ENCODE measurements around the gene PCDHGA9. TPM values are rescaled to one million over a fixed set of nuclear protein-coding genes. Genes with fewer than 3 reads are reported as not detected.
"Not testable (repeated sequence)": the region's sequence is repeated elsewhere in the genome, so short reads cannot be mapped to it uniquely, and the experiment has no call there.

Gene PCDHGA9
- total and polyA plus RNA-seq, 4 donors, result 10.9 to 21.4 (median 15.0) TPM

DNA sequence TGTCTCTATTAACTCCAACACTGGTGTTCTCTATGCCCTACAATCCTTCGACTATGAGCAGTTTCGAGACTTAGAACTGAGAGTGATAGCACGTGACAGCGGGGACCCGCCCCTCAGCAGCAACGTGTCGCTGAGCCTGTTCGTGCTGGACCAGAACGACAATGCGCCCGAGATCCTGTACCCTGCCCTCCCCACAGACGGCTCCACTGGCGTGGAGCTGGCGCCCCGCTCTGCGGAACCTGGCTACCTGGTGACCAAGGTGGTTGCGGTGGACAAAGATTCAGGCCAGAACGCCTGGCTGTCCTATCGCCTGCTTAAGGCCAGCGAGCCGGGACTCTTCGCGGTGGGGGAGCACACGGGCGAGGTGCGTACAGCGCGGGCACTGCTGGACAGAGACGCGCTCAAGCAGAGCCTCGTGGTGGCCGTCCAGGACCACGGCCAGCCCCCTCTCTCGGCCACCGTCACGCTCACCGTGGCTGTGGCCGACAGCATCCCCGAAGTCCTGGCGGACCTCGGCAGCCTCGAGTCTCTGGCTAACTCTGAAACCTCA, 20.2 kb downstream of the PCDHGA9 start:
- 21% methylated on average over 42 of the region's 42 CpGs for WGBS (ENCODE audit: insufficient coverage)
- peaks cover 84% of the 10 kb centered on the region for H3K9me3 ChIP-seq (ENCODE audit: control insufficient read depth, insufficient read depth, low read length)
- H3K27ac ChIP-seq (ENCODE audit: low read depth, low read length), result no peak overlapping the region
- peaks cover 26% of the 10 kb centered on the region for H3K36me3 ChIP-seq (ENCODE audit: control insufficient read depth, insufficient read depth, low read length)
- peaks cover 22% of the 10 kb centered on the region for H3K4me1 ChIP-seq (ENCODE audit: control insufficient read depth, insufficient read depth, low read length)
- no peak for DNase-seq (ENCODE audit: low read depth in 4 of 6, low spot score in 6 of 6)
- H3K27me3 ChIP-seq (ENCODE audit: control insufficient read depth, insufficient read depth, low read length), result no peaks in the 10 kb centered on the region
- H3K4me3 ChIP-seq (ENCODE audit: low read depth, low read length), result no peak overlapping the region

DNA sequence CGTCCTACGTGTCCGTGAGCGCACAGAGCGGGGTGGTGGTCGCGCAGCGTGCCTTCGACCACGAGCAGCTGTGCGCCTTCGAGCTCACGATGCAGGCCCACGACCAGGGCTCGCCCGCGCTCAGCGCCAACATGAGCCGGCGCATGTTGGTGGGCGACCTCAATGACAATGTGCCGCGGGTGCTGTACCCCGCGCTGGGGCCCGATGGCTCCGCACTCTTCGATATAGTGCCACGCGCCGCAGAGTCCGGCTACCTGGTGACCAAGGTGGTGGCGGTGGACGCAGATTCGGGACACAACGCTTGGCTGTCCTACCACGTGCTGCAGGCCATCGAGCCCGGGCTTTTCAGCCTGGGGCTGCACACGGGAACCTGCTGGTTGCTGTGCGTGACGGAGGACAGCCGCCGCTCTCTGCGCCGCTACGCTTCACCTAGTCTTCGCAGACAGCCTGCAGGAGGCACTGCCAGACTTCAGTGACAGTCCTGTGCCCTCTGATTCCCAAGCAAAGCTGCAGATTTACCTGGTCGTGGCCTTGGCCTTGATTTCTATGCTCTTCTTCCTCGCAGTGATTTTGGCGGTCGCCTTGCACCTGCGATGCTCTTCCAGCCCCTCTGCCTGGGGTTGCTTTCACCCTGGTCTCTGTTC, 25.3 kb downstream of the PCDHGA9 start:
- no peak overlapping the region for H3K4me3 ChIP-seq (ENCODE audit: low read depth, low read length)
- peaks cover 65% of the 10 kb centered on the region for H3K9me3 ChIP-seq (ENCODE audit: control insufficient read depth, insufficient read depth, low read length)

DNA sequence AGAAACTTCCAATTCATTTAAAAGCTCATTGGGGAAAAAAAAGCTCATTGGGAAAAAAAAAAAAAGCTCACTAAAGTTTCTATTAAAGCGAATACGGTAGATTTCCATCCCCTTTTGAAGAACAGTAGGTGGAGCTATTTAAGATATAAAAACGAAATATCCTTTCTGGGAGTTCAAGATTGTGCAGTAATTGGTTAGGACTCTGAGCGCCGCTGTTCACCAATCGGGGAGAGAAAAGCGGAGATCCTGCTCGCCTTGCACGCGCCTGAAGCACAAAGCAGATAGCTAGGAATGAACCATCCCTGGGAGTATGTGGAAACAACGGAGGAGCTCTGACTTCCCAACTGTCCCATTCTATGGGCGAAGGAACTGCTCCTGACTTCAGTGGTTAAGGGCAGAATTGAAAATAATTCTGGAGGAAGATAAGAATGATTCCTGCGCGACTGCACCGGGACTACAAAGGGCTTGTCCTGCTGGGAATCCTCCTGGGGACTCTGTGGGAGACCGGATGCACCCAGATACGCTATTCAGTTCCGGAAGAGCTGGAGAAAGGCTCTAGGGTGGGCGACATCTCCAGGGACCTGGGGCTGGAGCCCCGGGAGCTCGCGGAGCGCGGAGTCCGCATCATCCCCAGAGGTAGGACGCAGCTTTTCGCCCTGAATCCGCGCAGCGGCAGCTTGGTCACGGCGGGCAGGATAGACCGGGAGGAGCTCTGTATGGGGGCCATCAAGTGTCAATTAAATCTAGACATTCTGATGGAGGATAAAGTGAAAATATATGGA, 27.9 kb downstream of the PCDHGA9 start, which contains the start of gene PCDHGA12:
Gene PCDHGA12 (plus strand): TSS at position 176 of the 782 bp plus-strand sequence. CDS start 253 bp downstream, at position 429.
- Histone ChIP-seq H3K4me1 (ENCODE audit: control insufficient read depth, insufficient read depth, low read length) (peaks cover 17% of the 10 kb centered on the region), H3K27ac (ENCODE audit: low read depth, low read length) (no peak within 1 kb of the TSS)

More for the DNA sequence above, 25.3 kb downstream of the PCDHGA9 start:
- WGBS (ENCODE audit: insufficient coverage), result 34% methylated on average over 53 of the region's 53 CpGs
- no peaks in the 10 kb centered on the region for H3K27me3 ChIP-seq (ENCODE audit: control insufficient read depth, insufficient read depth, low read length)
- no peak overlapping the region for H3K27ac ChIP-seq (ENCODE audit: low read depth, low read length)
- H3K36me3 ChIP-seq (ENCODE audit: control insufficient read depth, insufficient read depth, low read length), result peaks cover 19% of the 10 kb centered on the region
- no peak for DNase-seq (ENCODE audit: low read depth in 4 of 6, low spot score in 6 of 6)
- H3K4me1 ChIP-seq (ENCODE audit: control insufficient read depth, insufficient read depth, low read length), result peaks cover 21% of the 10 kb centered on the region

DNA sequence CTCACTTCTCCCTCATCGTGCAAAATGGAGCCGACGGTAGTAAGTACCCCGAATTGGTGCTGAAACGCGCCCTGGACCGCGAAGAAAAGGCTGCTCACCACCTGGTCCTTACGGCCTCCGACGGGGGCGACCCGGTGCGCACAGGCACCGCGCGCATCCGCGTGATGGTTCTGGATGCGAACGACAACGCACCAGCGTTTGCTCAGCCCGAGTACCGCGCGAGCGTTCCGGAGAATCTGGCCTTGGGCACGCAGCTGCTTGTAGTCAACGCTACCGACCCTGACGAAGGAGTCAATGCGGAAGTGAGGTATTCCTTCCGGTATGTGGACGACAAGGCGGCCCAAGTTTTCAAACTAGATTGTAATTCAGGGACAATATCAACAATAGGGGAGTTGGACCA, 28.7 kb downstream of the PCDHGA9 start:
- peaks cover 49% of the 10 kb centered on the region for H3K9me3 ChIP-seq (ENCODE audit: control insufficient read depth, insufficient read depth, low read length)
- H3K4me1 ChIP-seq (ENCODE audit: control insufficient read depth, insufficient read depth, low read length), result peaks cover 17% of the 10 kb centered on the region
- no peak overlapping the region for H3K27ac ChIP-seq (ENCODE audit: low read depth, low read length)
- DNase-seq (ENCODE audit: low read depth in 4 of 6, low spot score in 6 of 6), result no peak
- 15% methylated on average over 37 of the region's 37 CpGs for WGBS (ENCODE audit: insufficient coverage)
- no peaks in the 10 kb centered on the region for H3K27me3 ChIP-seq (ENCODE audit: control insufficient read depth, insufficient read depth, low read length)
- peak overlapping the region; percentile 5 for H3K4me3 ChIP-seq (ENCODE audit: low read depth, low read length)
- H3K36me3 ChIP-seq (ENCODE audit: control insufficient read depth, insufficient read depth, low read length), result peaks cover 15% of the 10 kb centered on the region

More for the DNA sequence above, 27.9 kb downstream of the PCDHGA9 start, which contains the start of gene PCDHGA12:
- no peaks in the 10 kb centered on the region for H3K27me3 ChIP-seq (ENCODE audit: control insufficient read depth, insufficient read depth, low read length)
- H3K36me3 ChIP-seq (ENCODE audit: control insufficient read depth, insufficient read depth, low read length), result peaks cover 15% of the 10 kb centered on the region
- 14% methylated on average over 31 of the region's 33 CpGs for WGBS (ENCODE audit: insufficient coverage)
- H3K4me3 ChIP-seq (ENCODE audit: low read depth, low read length), result peak within 1 kb of the TSS; percentile 5
- peak in 2 of 6 donors; percentile 39 to 61 for DNase-seq (ENCODE audit: low read depth in 4 of 6, low spot score in 6 of 6)
- peaks cover 56% of the 10 kb centered on the region for H3K9me3 ChIP-seq (ENCODE audit: control insufficient read depth, insufficient read depth, low read length)

DNA sequence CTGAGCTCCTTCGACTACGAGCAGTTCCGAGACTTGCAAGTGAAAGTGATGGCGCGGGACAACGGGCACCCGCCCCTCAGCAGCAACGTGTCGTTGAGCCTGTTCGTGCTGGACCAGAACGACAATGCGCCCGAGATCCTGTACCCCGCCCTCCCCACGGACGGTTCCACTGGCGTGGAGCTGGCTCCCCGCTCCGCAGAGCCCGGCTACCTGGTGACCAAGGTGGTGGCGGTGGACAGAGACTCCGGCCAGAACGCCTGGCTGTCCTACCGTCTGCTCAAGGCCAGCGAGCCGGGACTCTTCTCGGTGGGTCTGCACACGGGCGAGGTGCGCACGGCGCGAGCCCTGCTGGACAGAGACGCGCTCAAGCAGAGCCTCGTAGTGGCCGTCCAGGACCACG, 29.7 kb downstream of the PCDHGA9 start:
- H3K4me3 ChIP-seq (ENCODE audit: low read depth, low read length); H3K27ac ChIP-seq (ENCODE audit: low read depth, low read length); H3K27me3 ChIP-seq (ENCODE audit: control insufficient read depth, insufficient read depth, low read length); DNase-seq (ENCODE audit: low read depth in 4 of 6, low spot score in 6 of 6): not testable (repeated sequence)
- Histone ChIP-seq H3K36me3 (ENCODE audit: control insufficient read depth, insufficient read depth, low read length) (peaks cover 15% of the 10 kb centered on the region), H3K9me3 (ENCODE audit: control insufficient read depth, insufficient read depth, low read length) (peaks cover 43% of the 10 kb centered on the region), H3K4me1 (ENCODE audit: control insufficient read depth, insufficient read depth, low read length) (peaks cover 17% of the 10 kb centered on the region)
- 26% methylated on average over 30 of the region's 38 CpGs for WGBS (ENCODE audit: insufficient coverage)

DNA sequence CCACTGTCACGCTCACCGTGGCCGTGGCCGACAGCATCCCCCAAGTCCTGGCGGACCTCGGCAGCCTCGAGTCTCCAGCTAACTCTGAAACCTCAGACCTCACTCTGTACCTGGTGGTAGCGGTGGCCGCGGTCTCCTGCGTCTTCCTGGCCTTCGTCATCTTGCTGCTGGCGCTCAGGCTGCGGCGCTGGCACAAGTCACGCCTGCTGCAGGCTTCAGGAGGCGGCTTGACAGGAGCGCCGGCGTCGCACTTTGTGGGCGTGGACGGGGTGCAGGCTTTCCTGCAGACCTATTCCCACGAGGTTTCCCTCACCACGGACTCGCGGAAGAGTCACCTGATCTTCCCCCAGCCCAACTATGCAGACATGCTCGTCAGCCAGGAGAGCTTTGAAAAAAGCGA, 30.1 kb downstream of the PCDHGA9 start:
- peaks cover 12% of the 10 kb centered on the region for H3K36me3 ChIP-seq (ENCODE audit: control insufficient read depth, insufficient read depth, low read length)
- 17% methylated on average over 23 of the region's 29 CpGs for WGBS (ENCODE audit: insufficient coverage)
- peaks cover 17% of the 10 kb centered on the region for H3K4me1 ChIP-seq (ENCODE audit: control insufficient read depth, insufficient read depth, low read length)
- not testable (repeated sequence) for H3K4me3 ChIP-seq (ENCODE audit: low read depth, low read length); H3K27ac ChIP-seq (ENCODE audit: low read depth, low read length); DNase-seq (ENCODE audit: low read depth in 4 of 6, low spot score in 6 of 6); H3K27me3 ChIP-seq (ENCODE audit: control insufficient read depth, insufficient read depth, low read length)
- peaks cover 40% of the 10 kb centered on the region for H3K9me3 ChIP-seq (ENCODE audit: control insufficient read depth, insufficient read depth, low read length)

DNA sequence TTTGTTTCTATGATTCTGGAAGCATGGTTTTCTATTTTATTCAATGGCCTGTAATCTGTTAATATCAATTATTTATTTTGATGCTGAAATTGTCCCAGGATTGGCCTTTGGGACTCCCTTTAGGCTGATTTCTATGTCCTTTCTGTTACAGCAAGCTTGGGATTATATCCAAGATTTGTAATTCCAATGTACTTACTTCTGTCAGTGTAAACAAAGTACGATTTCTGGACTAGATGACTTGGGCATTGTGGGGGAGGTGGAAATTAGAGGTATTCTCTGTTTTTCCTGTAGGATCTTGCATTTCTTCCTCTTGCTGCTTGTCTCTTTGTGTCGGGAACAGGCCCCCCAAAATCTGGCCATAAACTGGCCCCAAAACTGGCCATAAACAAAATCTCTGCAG, 31.4 kb downstream of the PCDHGA9 start:
- H3K9me3 ChIP-seq (ENCODE audit: control insufficient read depth, insufficient read depth, low read length), result peaks cover 38% of the 10 kb centered on the region
- H3K27me3 ChIP-seq (ENCODE audit: control insufficient read depth, insufficient read depth, low read length), result no peaks in the 10 kb centered on the region
- peaks cover 7% of the 10 kb centered on the region for H3K36me3 ChIP-seq (ENCODE audit: control insufficient read depth, insufficient read depth, low read length)
- H3K27ac ChIP-seq (ENCODE audit: low read depth, low read length), result no peak overlapping the region
- no peak for DNase-seq (ENCODE audit: low read depth in 4 of 6, low spot score in 6 of 6)
- WGBS (ENCODE audit: insufficient coverage), result 100% methylated on average over 1 of the region's 2 CpGs
- H3K4me3 ChIP-seq (ENCODE audit: low read depth, low read length), result no peak overlapping the region
- H3K4me1 ChIP-seq (ENCODE audit: control insufficient read depth, insufficient read depth, low read length), result peaks cover 17% of the 10 kb centered on the region

DNA sequence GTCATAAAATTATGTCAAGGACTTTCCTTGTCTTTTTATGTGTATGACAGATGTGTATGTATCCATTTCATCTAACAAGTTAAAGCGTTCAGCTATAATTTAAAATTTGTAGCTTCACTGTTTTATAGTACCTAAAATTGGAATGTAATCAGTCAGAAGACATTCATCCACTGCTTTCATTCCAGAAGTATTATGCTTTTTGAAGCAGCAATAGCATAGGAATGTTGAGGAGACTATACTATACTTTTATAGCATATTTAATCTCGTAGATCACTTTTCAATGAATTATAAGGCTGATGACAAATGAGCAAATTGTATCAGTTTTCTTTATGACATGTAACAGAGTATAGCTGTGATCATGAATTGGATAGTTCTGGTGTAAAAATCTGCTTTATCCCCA, 34.6 kb downstream of the PCDHGA9 start:
- peaks cover 7% of the 10 kb centered on the region for H3K36me3 ChIP-seq (ENCODE audit: control insufficient read depth, insufficient read depth, low read length)
- H3K9me3 ChIP-seq (ENCODE audit: control insufficient read depth, insufficient read depth, low read length), result peaks cover 30% of the 10 kb centered on the region
- H3K4me1 ChIP-seq (ENCODE audit: control insufficient read depth, insufficient read depth, low read length), result peaks cover 3% of the 10 kb centered on the region
- no peak overlapping the region for H3K4me3 ChIP-seq (ENCODE audit: low read depth, low read length)
- H3K27me3 ChIP-seq (ENCODE audit: control insufficient read depth, insufficient read depth, low read length), result no peaks in the 10 kb centered on the region
- no peak overlapping the region for H3K27ac ChIP-seq (ENCODE audit: low read depth, low read length)
- DNase-seq (ENCODE audit: low read depth in 4 of 6, low spot score in 6 of 6), result no peak
- WGBS (ENCODE audit: insufficient coverage), result no CpG with 5 or more reads among the region's 2 CpGs

DNA sequence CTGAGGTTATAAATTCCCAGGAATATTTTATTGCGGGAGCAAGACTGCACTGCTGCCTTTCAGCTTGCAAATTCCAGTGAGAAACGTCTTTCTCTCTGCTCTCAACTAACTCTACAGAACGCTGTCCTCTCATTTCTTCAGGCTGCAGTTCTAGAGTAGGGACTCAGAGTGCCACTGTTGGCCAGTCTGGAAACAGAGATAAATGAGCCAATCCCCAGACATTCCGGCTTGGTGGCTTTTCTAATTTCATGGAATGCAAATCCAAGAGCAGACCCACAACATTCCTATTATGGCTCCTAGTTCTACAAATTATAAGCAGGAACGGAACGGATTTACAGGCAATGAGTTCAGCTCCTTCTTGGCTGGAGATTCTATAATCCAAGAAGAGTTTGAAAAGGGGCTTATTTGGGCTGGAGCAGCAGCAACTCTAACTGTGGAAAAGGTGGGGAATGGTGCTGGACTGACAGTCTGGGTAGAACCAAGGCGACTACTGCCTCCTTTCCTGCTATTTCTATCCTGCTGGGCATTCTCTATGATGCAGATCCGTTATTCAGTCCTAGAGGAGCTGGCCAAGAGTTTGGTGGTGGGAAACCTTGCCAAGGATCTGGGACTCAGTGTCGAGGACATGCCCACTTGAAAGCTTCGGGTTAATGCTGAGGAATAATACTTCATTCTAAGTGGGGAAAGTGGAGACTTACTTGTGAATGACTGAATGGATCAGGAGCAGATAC, 37.0 kb downstream of the PCDHGA9 start:
- Histone ChIP-seq H3K27ac (ENCODE audit: low read depth, low read length) (no peak overlapping the region), H3K27me3 (ENCODE audit: control insufficient read depth, insufficient read depth, low read length) (no peaks in the 10 kb centered on the region), H3K4me3 (ENCODE audit: low read depth, low read length) (no peak overlapping the region), H3K9me3 (ENCODE audit: control insufficient read depth, insufficient read depth, low read length) (peaks cover 24% of the 10 kb centered on the region), H3K36me3 (ENCODE audit: control insufficient read depth, insufficient read depth, low read length) (peaks cover 7% of the 10 kb centered on the region), H3K4me1 (ENCODE audit: control insufficient read depth, insufficient read depth, low read length) (no peaks in the 10 kb centered on the region)
- DNase-seq (ENCODE audit: low read depth in 4 of 6, low spot score in 6 of 6), result no peak
- WGBS (ENCODE audit: insufficient coverage), result 59% methylated on average over 7 of the region's 10 CpGs
